NCI-H128 (cell line): ENCODE data around the gene CRYGN.

Experiments used
- DNase-seq: peaks from one replicate; lab custom pipeline; 2025; ENCODE audit not compliant: unreplicated experiment; lab: John Stamatoyannopoulos, UW

CRYGN gene

DNA sequence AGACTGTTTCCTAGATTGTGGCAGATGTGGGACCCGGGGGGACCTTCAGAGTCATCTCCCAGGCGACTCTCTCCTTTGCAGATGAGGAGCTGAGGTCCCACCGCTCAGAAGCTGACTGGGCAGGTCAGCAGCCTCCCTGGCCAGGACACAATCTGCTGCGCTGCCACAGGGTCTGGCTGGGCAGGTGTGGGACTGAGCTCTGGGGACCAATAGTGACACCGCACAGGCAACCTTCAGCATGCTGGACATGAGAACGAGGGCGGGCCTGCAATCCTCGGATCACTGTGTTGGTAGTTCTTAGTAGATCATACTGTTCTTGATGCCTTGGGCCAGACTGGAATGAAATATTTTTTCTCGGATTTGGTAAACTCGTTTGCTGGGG, 20.5 kb upstream of the CRYGN start:
- DNase-seq = no peak

DNA sequence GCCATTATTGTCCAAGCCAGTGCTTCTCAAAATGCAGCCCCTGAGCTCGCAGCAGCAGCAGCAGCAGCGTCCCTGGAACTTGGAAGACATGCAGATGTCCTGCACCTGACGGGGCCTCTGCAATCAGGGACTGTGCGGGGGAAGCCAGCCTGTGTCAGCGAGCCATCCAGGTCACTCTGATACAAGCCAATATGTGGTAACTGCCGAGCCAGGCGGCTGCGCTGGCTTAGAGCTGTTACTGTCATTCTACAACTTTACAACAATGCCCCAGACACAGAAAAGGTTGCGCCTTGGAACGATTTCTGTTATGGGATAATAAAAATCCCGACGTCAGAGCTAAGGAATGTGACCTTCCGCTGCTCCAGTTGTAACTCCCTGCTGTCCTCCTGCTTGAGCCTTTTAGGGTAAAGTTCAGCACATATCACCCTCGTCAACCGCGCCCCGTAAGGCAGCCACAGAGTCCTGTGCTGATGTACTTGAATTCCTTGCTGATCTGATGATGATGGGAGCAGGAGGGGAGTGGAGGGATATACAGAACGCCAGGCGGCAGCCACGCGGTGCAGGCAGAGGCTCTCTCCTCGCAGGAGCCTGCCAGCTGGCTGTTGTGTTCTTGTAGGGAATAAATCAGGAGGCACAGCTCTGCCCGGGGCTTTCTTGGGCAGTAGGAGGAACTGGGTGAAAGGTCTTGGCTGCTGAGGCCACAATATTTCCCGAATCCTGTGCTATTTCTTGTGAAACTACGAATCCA, 20.0 kb upstream of the CRYGN start:
- DNase-seq = no peak

DNA sequence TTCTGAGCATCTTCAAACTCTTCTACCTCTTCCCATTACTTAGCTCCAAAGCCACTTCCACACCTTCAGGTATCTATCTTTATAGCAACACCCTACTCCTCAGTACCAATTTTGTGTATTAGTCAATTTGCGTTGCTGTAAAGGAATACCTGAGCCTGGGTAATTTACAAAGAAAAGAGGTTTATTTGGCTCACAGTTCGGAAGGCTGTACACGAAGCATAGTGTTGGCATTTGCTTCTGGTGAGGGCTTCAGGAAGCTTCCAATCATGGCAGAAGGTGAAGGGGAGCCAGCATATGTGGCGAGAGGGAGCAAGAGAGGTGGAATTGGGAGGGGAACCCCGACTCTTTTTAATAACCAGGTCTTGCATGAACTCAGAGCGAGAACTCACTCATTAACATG, 17.6 kb upstream of the CRYGN start:
- no peak for DNase-seq

DNA sequence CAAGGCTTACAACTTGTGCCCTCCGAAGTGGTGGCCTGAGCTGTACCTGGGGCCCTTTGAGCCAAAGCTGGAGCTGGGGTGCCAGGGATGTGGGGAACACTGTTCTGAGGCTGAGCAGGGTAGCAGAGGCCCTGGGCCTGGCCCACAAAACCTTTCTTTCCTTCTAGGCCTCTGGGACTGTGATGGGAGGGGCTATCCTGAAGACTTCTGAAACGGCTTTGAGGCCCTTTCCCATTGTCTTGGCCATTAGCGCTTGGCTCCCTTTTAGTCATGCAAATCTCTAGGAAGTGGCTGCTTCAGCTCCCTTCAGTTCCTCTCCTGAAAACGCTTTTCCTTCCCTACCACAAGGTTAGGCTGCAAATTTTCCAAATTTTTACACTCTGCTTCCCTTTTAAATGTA, 16.8 kb upstream of the CRYGN start:
- no peak for DNase-seq

DNA sequence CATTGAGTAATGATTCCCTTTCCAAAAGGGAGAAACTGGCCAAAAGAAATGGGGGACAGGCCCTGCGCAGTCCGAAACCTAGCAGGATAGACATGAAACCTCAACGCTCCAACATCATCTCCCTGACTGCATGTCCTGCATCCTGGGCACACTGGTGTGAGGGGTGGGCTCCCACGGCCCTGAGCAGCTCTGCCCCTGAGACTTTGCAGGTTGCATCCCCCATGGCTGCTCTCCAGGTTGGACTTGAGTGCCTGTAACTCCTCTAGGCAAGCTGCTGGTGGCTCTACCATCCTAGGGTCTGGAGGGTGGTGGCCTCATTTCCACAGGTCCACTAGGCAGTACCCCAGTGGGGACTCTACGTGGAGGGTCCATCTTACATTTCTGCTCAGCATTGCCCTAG, 16.3 kb upstream of the CRYGN start:
- DNase-seq = no peak

DNA sequence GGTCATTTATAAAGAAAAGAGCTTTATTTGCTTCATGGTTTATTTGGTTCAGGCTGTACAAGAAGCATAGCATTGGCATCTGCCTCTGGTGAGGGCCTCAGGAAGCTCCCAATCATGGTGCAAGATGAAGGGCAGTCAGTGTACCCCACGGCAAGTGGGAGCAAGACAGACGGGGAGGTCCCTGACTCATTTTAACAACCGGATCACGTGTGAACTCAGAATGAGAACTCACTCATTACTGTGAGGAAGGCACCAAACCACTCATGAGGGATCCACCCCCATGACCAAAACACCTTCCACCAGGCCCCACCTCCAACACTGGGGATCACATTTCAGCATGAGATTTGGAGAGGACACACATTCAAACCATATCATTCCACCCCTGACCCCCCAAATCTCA, 15.7 kb upstream of the CRYGN start:
- no peak for DNase-seq

GRCh38 chr7:151454932-151455530, 15.1 kb upstream of the CRYGN start:
- DNase-seq = no peak

- DNase-seq = no peak
Measured at GRCh38 chr7:151454305-151454704, 14.4 kb upstream of the CRYGN start.

- no peak for DNase-seq
Measured at GRCh38 chr7:151453326-151453791, 13.4 kb upstream of the CRYGN start.

GRCh38 chr7:151452680-151453325, 12.9 kb upstream of the CRYGN start:
- DNase-seq = no peak

GRCh38 chr7:151451626-151452571, 12.0 kb upstream of the CRYGN start:
- DNase-seq = no peak

GRCh38 chr7:151451156-151451555, 11.2 kb upstream of the CRYGN start:
- DNase-seq = no peak

- DNase-seq = no peak
Measured at GRCh38 chr7:151449990-151450389, 10.0 kb upstream of the CRYGN start.

GRCh38 chr7:151448261-151449252, 8.6 kb upstream of the CRYGN start:
- DNase-seq = no peak

- DNase-seq = no peak
Measured at GRCh38 chr7:151447901-151448260, 7.9 kb upstream of the CRYGN start.

- DNase-seq = no peak
Measured at GRCh38 chr7:151447312-151447711, 7.4 kb upstream of the CRYGN start.

DNA sequence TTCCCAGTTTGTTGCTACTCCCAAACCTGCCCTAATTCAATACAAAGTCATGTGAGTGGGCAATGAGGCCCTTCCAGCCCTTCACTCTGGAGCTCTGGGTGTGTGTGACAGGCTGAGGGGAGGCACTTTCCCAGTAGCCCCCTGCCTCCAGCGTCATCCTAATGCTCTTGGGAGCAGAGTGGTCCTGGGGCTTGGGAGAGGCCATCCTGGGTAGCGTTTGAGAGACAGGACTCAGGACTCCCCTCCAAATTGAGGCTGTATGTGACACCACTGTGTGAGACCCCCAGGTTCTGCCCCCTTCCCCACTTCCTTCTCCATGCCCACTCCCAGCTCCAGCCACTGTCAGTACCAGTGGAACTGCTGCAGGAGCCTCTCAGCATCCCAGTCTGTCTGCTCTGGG, 6.5 kb upstream of the CRYGN start:
- DNase-seq = no peak

DNA sequence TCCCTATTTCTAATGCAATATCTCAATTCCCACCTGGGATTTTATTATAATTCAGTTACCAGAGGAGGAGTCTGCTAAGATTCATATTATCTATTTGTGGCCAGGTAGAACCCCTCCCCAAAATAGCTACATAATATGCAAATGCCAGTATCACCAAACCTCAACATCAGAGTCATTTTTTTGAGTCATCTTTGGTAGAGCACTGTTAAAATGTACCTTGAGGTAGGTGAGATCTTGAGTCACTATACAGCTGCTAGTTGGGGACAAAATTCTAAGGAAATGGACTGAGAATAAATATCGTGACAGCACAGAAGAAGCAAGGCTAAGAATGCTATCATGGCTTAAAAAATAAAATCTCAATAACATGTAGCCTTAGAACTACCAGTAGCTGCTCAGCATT, 4.7 kb upstream of the CRYGN start:
- DNase-seq = no peak

DNA sequence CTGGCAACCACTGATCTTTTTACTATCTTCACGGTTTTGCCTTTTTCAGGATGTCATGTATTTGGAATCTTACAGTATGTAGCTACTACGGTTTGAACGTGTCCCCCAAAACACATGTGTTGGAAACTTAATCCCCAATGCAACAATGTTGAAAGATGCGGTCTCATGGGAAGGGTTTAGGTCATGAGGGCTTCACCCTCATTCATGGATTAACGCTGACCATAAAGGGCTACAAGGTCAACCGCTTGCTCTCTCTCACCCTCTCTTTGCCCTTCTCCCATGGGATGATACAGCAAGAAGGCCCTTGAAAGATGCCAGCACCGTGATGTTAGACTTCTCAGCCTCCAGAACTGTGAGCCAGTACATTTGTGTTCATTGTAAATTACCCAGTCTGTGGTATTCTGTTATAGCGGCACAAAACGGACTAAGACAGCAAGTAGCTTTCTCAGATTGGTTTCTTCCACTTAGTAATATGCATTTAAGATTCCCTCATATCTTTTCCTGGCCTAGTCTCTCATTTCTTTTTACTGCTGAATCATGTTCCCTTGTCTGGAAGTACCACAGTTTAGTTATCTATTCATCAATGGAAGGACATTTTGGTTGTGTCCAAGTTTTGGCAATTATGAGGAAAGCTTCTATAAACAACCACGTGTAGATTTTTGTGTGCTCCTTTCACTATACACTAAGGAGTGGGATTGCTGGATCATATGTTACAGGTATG, 3.0 kb upstream of the CRYGN start:
- DNase-seq = no peak
